NAMALWA (cell line): ENCODE results near the gene YWHAG.
A peak's percentile ranks its signal among the peaks of the same experiment; 100 is the strongest.
"Not testable (repeated sequence)": the region's sequence is repeated elsewhere in the genome, so short reads cannot be mapped to it uniquely, and the experiment has no call there.

Experiments used
- DNase-seq: peaks from one replicate; pipeline ENCODE4 v3.0.0-alpha.2; 2015; ENCODE audit warnings: low spot score

The YWHAG gene

GRCh38 chr7:76318488-76319353, 40.1 kb downstream of the YWHAG start:
- DNase-seq: peak; percentile 97

- DNase-seq: peak; percentile 99
Measured at GRCh38 chr7:76317782-76318487, 40.9 kb downstream of the YWHAG start.

GRCh38 chr7:76316984-76317781, 41.6 kb downstream of the YWHAG start:
- no peak for DNase-seq

GRCh38 chr7:76315364-76315763, 43.4 kb downstream of the YWHAG start:
- no peak for DNase-seq

- DNase-seq: not testable (repeated sequence)
Measured at GRCh38 chr7:76314740-76315139, 44.1 kb downstream of the YWHAG start.

GRCh38 chr7:76314042-76314721, 44.6 kb downstream of the YWHAG start:
- DNase-seq: peak; percentile 95

GRCh38 chr7:76311838-76312237, 47.0 kb downstream of the YWHAG start:
- not testable (repeated sequence) for DNase-seq

GRCh38 chr7:76310102-76310957, 48.5 kb downstream of the YWHAG start:
- no peak for DNase-seq

GRCh38 chr7:76309341-76310101, 49.3 kb downstream of the YWHAG start:
- DNase-seq: not testable (repeated sequence)

- DNase-seq: not testable (repeated sequence)
Measured at GRCh38 chr7:76308874-76309273, 49.9 kb downstream of the YWHAG start.

GRCh38 chr7:76304888-76305375, 53.9 kb downstream of the YWHAG start:
- no peak for DNase-seq

- no peak for DNase-seq
Measured at GRCh38 chr7:76303202-76304147, 55.3 kb downstream of the YWHAG start.

GRCh38 chr7:76302347-76303201, 56.2 kb downstream of the YWHAG start, which contains the start of gene HSPB1:
Gene HSPB1 (plus strand): TSS chr7:76302673. CDS start chr7:76302713, 40 bp downstream.
- no peak for DNase-seq

- no peak for DNase-seq
Measured at GRCh38 chr7:76301000-76301399, 57.8 kb downstream of the YWHAG start.

- no peak for DNase-seq
Measured at GRCh38 chr7:76300166-76300731, 58.5 kb downstream of the YWHAG start.

- no peak for DNase-seq
Measured at GRCh38 chr7:76296743-76297740, 61.7 kb downstream of the YWHAG start.
